ENCODE measurements around the gene TMEM269. TPM values are rescaled to one million over a fixed set of nuclear protein-coding genes. Genes with fewer than 3 reads are reported as not detected.

TMEM269 gene
- total and polyA plus RNA-seq, 2 experiments from 2014 or later: 0.12 to 0.40 TPM

DNA sequence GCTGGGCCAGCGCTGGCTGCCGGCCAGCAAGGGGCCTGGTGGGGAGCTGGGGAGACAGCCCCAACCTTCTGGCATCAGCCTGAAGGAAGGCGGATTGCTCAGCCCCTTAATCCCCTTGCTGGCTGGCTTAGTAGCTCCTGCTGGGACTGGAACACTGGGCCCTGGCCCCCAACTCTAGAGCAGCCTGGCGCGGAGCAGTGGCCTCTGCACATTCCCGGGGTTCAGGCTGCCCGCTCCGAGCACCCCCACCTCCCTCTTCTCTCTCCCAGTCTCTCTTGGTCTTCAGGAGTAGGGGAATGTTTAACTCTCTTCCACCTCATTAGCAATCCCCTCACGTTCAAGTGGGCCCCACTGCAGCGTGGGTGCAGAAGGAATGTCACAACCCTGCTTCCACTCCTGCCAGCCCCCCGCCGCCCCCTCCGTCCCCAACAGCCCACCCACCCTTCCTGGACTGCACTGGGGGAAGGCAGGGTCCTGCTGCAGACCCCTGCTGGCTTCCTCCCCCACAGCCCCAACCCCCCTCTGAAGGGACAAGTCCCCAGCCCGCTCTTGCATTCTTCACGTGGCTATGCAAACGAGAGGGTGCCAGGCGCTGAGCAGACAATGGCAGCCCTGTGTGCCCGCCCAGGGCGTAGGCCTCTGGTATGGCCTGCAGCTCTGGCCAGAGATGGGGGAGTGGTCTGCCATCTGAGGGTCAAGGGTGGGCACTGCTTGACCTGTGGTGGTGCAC is 43.8 kb upstream of the TMEM269 start:
- Histone ChIP-seq H3K9me2 (replicated peaks; ENCODE audit: insufficient read depth) (no peaks in the 10 kb centered on the region), H3K79me2 (no peaks in the 10 kb centered on the region), H2AFZ (no peak overlapping the region), H3K36me3 (replicated peaks; ENCODE audit: insufficient read depth, low read depth) (no peaks in the 10 kb centered on the region), H4K20me1 (ENCODE audit: insufficient read depth, poor library complexity, severe bottlenecking) (no peaks in the 10 kb centered on the region), H3K4me2 (peak overlapping the region; percentile 71), H3K27me3 (no peaks in the 10 kb centered on the region), H3K4me1 (ENCODE audit: insufficient read depth) (peaks cover 20% of the 10 kb centered on the region), H3K4me3 (no peak overlapping the region), H3K27ac (no peak overlapping the region), H3K9me3 (ENCODE audit: low read depth) (no peaks in the 10 kb centered on the region)
- DNase-seq (ENCODE audit: low spot score): no peak
- no peak for TF ChIP-seq EZH2 (IDR thresholded peaks at IDR 0.05; ENCODE audit: borderline replicate concordance)
- TF ChIP-seq, protein P1, sequence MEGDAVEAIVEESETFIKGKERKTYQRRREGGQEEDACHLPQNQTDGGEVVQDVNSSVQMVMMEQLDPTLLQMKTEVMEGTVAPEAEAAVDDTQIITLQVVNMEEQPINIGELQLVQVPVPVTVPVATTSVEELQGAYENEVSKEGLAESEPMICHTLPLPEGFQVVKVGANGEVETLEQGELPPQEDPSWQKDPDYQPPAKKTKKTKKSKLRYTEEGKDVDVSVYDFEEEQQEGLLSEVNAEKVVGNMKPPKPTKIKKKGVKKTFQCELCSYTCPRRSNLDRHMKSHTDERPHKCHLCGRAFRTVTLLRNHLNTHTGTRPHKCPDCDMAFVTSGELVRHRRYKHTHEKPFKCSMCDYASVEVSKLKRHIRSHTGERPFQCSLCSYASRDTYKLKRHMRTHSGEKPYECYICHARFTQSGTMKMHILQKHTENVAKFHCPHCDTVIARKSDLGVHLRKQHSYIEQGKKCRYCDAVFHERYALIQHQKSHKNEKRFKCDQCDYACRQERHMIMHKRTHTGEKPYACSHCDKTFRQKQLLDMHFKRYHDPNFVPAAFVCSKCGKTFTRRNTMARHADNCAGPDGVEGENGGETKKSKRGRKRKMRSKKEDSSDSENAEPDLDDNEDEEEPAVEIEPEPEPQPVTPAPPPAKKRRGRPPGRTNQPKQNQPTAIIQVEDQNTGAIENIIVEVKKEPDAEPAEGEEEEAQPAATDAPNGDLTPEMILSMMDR (IDR thresholded peaks at IDR 0.05; ENCODE audit: poor library complexity): no peak
- no peak for TF ChIP-seq EZH2phosphoT487 (IDR thresholded peaks at IDR 0.05; ENCODE audit: low read depth, severe bottlenecking, unreplicated experiment)
- 73% methylated on average over 16 of the region's 19 CpGs for WGBS (ENCODE audit: low lambda C conversion rate, missing lambda C conversion rate)

DNA sequence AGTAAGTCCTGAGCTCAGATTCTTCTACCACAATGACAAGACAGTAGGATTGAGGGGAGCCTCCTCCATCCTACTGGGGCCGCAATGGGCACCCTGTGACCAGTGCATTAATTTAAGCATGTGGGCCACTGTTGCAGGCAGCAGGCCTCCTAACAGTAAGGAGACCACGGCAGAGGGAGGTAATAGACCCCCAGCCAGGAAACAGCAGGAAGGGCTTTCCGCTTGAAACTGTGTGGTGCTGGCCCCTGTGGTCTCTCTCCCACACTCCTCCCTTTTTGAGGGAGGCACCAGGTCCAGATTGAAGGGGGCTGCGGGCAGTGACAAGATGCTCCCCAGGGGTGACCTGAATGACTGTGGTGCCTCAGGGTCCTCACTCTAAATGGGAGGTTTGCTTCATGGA is 43.1 kb upstream of the TMEM269 start:
- Histone ChIP-seq H3K36me3 (replicated peaks; ENCODE audit: insufficient read depth, low read depth) (no peaks in the 10 kb centered on the region), H3K9me3 (ENCODE audit: low read depth) (no peaks in the 10 kb centered on the region), H3K4me1 (ENCODE audit: insufficient read depth) (peaks cover 20% of the 10 kb centered on the region), H3K27me3 (no peaks in the 10 kb centered on the region), H3K79me2 (no peaks in the 10 kb centered on the region), H3K4me2 (no peak overlapping the region), H3K4me3 (no peak overlapping the region), H4K20me1 (ENCODE audit: insufficient read depth, poor library complexity, severe bottlenecking) (no peaks in the 10 kb centered on the region), H2AFZ (no peak overlapping the region), H3K9me2 (replicated peaks; ENCODE audit: insufficient read depth) (no peaks in the 10 kb centered on the region), H3K27ac (no peak overlapping the region)
- 96% methylated on average over 4 of the region's 4 CpGs for WGBS (ENCODE audit: low lambda C conversion rate, missing lambda C conversion rate)
- TF ChIP-seq EZH2phosphoT487 (IDR thresholded peaks at IDR 0.05; ENCODE audit: low read depth, severe bottlenecking, unreplicated experiment) (no peak), EZH2 (IDR thresholded peaks at IDR 0.05; ENCODE audit: borderline replicate concordance) (no peak)
- TF ChIP-seq, protein P1 (IDR thresholded peaks at IDR 0.05; ENCODE audit: poor library complexity): no peak
- no peak for DNase-seq (ENCODE audit: low spot score)

DNA sequence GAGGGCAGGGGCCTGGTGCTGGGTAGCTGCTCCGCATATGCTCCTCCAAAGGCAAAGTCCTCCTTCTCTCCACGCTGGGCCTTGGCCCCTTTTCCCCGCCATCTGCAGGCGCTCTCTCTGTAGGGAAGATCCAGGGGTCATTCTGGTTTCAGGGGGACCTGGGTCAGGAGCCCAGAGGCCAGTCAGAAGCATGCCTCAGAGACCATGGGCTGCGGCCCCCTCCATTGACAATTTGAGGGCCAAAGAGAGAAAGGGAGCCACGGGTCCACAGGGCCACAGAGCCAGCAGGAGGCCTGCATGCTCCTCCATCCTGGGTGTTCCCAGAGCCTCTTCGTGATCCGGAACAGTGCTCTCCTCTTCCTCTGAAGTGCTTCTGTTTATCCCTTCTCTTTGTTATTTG is 42.6 kb upstream of the TMEM269 start:
- H2AFZ ChIP-seq: no peak overlapping the region
- no peak overlapping the region for H3K4me3 ChIP-seq
- no peak for DNase-seq (ENCODE audit: low spot score)
- WGBS (ENCODE audit: low lambda C conversion rate, missing lambda C conversion rate): 92% methylated on average over 8 of the region's 8 CpGs
- H4K20me1 ChIP-seq (ENCODE audit: insufficient read depth, poor library complexity, severe bottlenecking): no peaks in the 10 kb centered on the region
- no peaks in the 10 kb centered on the region for H3K36me3 ChIP-seq (replicated peaks; ENCODE audit: insufficient read depth, low read depth)
- H3K27me3 ChIP-seq: no peaks in the 10 kb centered on the region
- TF ChIP-seq EZH2phosphoT487 (IDR thresholded peaks at IDR 0.05; ENCODE audit: low read depth, severe bottlenecking, unreplicated experiment) (no peak), EZH2 (IDR thresholded peaks at IDR 0.05; ENCODE audit: borderline replicate concordance) (no peak)
- TF ChIP-seq, protein P1 (IDR thresholded peaks at IDR 0.05; ENCODE audit: poor library complexity): no peak
- peaks cover 20% of the 10 kb centered on the region for H3K4me1 ChIP-seq (ENCODE audit: insufficient read depth)
- H3K9me2 ChIP-seq (replicated peaks; ENCODE audit: insufficient read depth): no peaks in the 10 kb centered on the region
- no peaks in the 10 kb centered on the region for H3K79me2 ChIP-seq
- no peak overlapping the region for H3K4me2 ChIP-seq
- H3K27ac ChIP-seq: no peak overlapping the region
- H3K9me3 ChIP-seq (ENCODE audit: low read depth): no peaks in the 10 kb centered on the region
